GM19351 (cell line): ENCODE measurements around the gene ACVR2A.

Experiments used
- ATAC-seq: cut with Tn5 transposase; IDR thresholded peaks from one replicate; pipeline ENCODE4 v1.9.1; 2021; ENCODE audit warnings: mild to moderate bottlenecking, moderate library complexity; ENCODE audit not compliant: unreplicated experiment

ACVR2A gene

GRCh38 chr2:147844697-147845410 is at the start of gene ACVR2A:
TSS of gene ACVR2A (plus strand) at chr2:147845029. CDS start at chr2:147845153, 124 bp downstream.
- ATAC-seq, result peak; percentile 37

GRCh38 chr2:147800316-147800715 is 44.5 kb upstream of the ACVR2A start:
- ATAC-seq, result no peak

GRCh38 chr2:147806846-147807245 is 38.0 kb upstream of the ACVR2A start:
- no peak for ATAC-seq

GRCh38 chr2:147808520-147808919 is 36.3 kb upstream of the ACVR2A start:
- ATAC-seq, result no peak

- no peak for ATAC-seq
Observed at GRCh38 chr2:147810883-147811765, 33.7 kb upstream of the ACVR2A start.

- no peak for ATAC-seq
Observed at GRCh38 chr2:147818741-147819140, 26.1 kb upstream of the ACVR2A start.

GRCh38 chr2:147824620-147825019 is 20.2 kb upstream of the ACVR2A start:
- ATAC-seq, result no peak

GRCh38 chr2:147826278-147827087 is 18.3 kb upstream of the ACVR2A start:
- no peak for ATAC-seq

GRCh38 chr2:147827088-147827375 is 17.8 kb upstream of the ACVR2A start:
- ATAC-seq, result no peak

GRCh38 chr2:147829106-147829505 is 15.7 kb upstream of the ACVR2A start:
- ATAC-seq, result no peak

GRCh38 chr2:147836099-147836498 is 8.7 kb upstream of the ACVR2A start:
- no peak for ATAC-seq

GRCh38 chr2:147843391-147843863 is 1.4 kb upstream of the ACVR2A start:
- no peak for ATAC-seq

GRCh38 chr2:147843864-147844696 is 749 bp upstream of the ACVR2A start:
- ATAC-seq, result peak; percentile 74

- peak; percentile 56 for ATAC-seq
Observed at GRCh38 chr2:147845411-147845971, 662 bp downstream of the ACVR2A start.

GRCh38 chr2:147846412-147847081 is 1.7 kb downstream of the ACVR2A start:
- ATAC-seq, result no peak

GRCh38 chr2:147847746-147848391 is 3.0 kb downstream of the ACVR2A start:
- ATAC-seq, result no peak

- ATAC-seq, result no peak
Observed at GRCh38 chr2:147850838-147851237, 6.0 kb downstream of the ACVR2A start.

- ATAC-seq, result no peak
Observed at GRCh38 chr2:147851244-147851930, 6.6 kb downstream of the ACVR2A start.
